HG03354 (cell line): Measurements from ENCODE around the gene ATP5ME.

Experiments used
- ATAC-seq: cut with Tn5 transposase; IDR thresholded peaks from one replicate; pipeline ENCODE4 v1.9.1; 2021; ENCODE audit warnings: mild to moderate bottlenecking; ENCODE audit not compliant: unreplicated experiment, poor library complexity, severe bottlenecking

ATP5ME gene

GRCh38 chr4:658681-659667 lies 15.1 kb downstream of the ATP5ME start:
- ATAC-seq: no peak

GRCh38 chr4:657834-658667 lies 16.0 kb downstream of the ATP5ME start:
- ATAC-seq: no peak

- ATAC-seq: no peak
Observed at GRCh38 chr4:657338-657833, 16.7 kb downstream of the ATP5ME start.

- ATAC-seq: no peak
Observed at GRCh38 chr4:656436-657337, 17.4 kb downstream of the ATP5ME start.

- ATAC-seq: no peak
Observed at GRCh38 chr4:655464-656151, 18.5 kb downstream of the ATP5ME start.

- no peak for ATAC-seq
Observed at GRCh38 chr4:654871-655463, 19.1 kb downstream of the ATP5ME start.

GRCh38 chr4:654503-654845 lies 19.6 kb downstream of the ATP5ME start:
- ATAC-seq: no peak

- ATAC-seq: no peak
Observed at GRCh38 chr4:653831-654502, 20.1 kb downstream of the ATP5ME start.

- ATAC-seq: no peak
Observed at GRCh38 chr4:653080-653821, 20.8 kb downstream of the ATP5ME start.

GRCh38 chr4:651884-652642 lies 22.0 kb downstream of the ATP5ME start:
- ATAC-seq: no peak

GRCh38 chr4:650951-651883 lies 22.9 kb downstream of the ATP5ME start:
- ATAC-seq: no peak

- ATAC-seq: no peak
Observed at GRCh38 chr4:650461-650860, 23.6 kb downstream of the ATP5ME start.

GRCh38 chr4:649751-650310 lies 24.2 kb downstream of the ATP5ME start:
- no peak for ATAC-seq

GRCh38 chr4:649293-649625 lies 24.8 kb downstream of the ATP5ME start:
- no peak for ATAC-seq

GRCh38 chr4:648579-649292 lies 25.3 kb downstream of the ATP5ME start:
- no peak for ATAC-seq
